OCI-LY7 (cell line): ENCODE data around the gene EIF3J. TPM values are rescaled to one million over a fixed set of nuclear protein-coding genes. Genes with fewer than 3 reads are reported as not detected.

Experiments
- BruUV-seq: library from RNA; stranded (reverse); fragments of 400-500 nt; replicated peaks from 2 replicates; lab custom pipeline; 2021; lab: Mats Ljungman, UMichigan
- CTCF ChIA-PET: fragments of 300-600 bp; sonication (Branson Sonifier 250); formaldehyde crosslinking; loops from one replicate; lab custom pipeline; 2022; ENCODE audit warnings: antibody characterized with exemption; ENCODE audit not compliant: unreplicated experiment; lab: Charles Lee
- POLR2A ChIA-PET: fragments of 300-600 bp; sonication (Branson Sonifier 250); formaldehyde crosslinking; loops from one replicate; lab custom pipeline; 2022; ENCODE audit warnings: antibody characterized with exemption; lab: Charles Lee
- DNase-seq: peaks from one replicate; pipeline ENCODE4 v3.0.0-alpha.2; 2015; ENCODE audit warnings: low spot score
- H2AFZ ChIP-seq: fragments of 200-600 bp; sonication (generic), shearing (Covaris generic); 2 replicates; pipeline ENCODE4 v1.6.1; 2014; ENCODE audit warnings: mild to moderate bottlenecking, antibody characterized with exemption, low read length, moderate library complexity
- H3K27ac ChIP-seq: fragments of 200-600 bp; sonication (generic); 2 replicates; pipeline ENCODE4 v1.5.1; 2014; ENCODE audit warnings: mixed run types, low read depth, mild to moderate bottlenecking, moderate library complexity, low read length, inconsistent platforms; ENCODE audit not compliant: poor library complexity, severe bottlenecking
- H3K36me3 ChIP-seq: fragments of 200-600 bp; sonication (generic); 2 replicates; pipeline ENCODE4 v1.6.1; 2014; ENCODE audit warnings: mild to moderate bottlenecking, antibody characterized with exemption, low read length, moderate library complexity, mixed read lengths; ENCODE audit not compliant: insufficient read depth
- H3K4me1 ChIP-seq: fragments of 200-600 bp; sonication (generic); 2 replicates; pipeline ENCODE4 v1.5.1; 2014; ENCODE audit warnings: mild to moderate bottlenecking, low read length; ENCODE audit not compliant: insufficient read depth, poor library complexity, severe bottlenecking
- H3K4me2 ChIP-seq: fragments of 200-600 bp; sonication (generic); 2 replicates; pipeline ENCODE4 v1.6.1; 2014; ENCODE audit warnings: mild to moderate bottlenecking, low read length
- H3K4me3 ChIP-seq: fragments of 200-600 bp; sonication (generic); 2 replicates; pipeline ENCODE4 v1.5.1; 2014; ENCODE audit warnings: mild to moderate bottlenecking, low read depth, low read length; ENCODE audit not compliant: poor library complexity, severe bottlenecking
- H3K79me2 ChIP-seq: fragments of 200-600 bp; sonication (generic); 2 replicates; pipeline ENCODE4 v1.6.1; 2016; ENCODE audit warnings: low read depth, mild to moderate bottlenecking, low read length, moderate library complexity, mixed read lengths; ENCODE audit not compliant: insufficient read depth
- H3K9me2 ChIP-seq: fragments of 200-600 bp; sonication (generic); 2 replicates; pipeline ENCODE4 v1.6.1; 2016; ENCODE audit warnings: mild to moderate bottlenecking, low read length, mixed read lengths; ENCODE audit not compliant: insufficient read depth
- H3K9me3 ChIP-seq: fragments of 200-600 bp; sonication (generic); 2 replicates; pipeline ENCODE4 v1.6.1; 2014; ENCODE audit warnings: mild to moderate bottlenecking, mixed run types, low read length, mixed read lengths
- H4K20me1 ChIP-seq: fragments of 200-600 bp; sonication (generic); 2 replicates; pipeline ENCODE4 v1.6.1; 2014; ENCODE audit warnings: mild to moderate bottlenecking, antibody characterized with exemption, low read length, moderate library complexity, mixed read lengths; ENCODE audit not compliant: insufficient read depth
- EZH2phosphoT487 ChIP-seq: fragments of 200-600 bp; sonication (generic); IDR thresholded peaks from 2 replicates; pipeline ENCODE4 v1.6.1; 2018; ENCODE audit warnings: low read depth, borderline replicate concordance, mild to moderate bottlenecking, mixed run types, antibody characterized with exemption, low read length, moderate library complexity, mixed read lengths
- intact Hi-C: fragments of 100-400 bp; cut with micrococcal nuclease; formaldehyde crosslinking; loops from one replicate; pipeline ENCODE4 v1.10.0; 2022; ENCODE audit not compliant: unreplicated experiment
- total RNA-seq, 2 experiments: library from RNA; depleted of rRNA in 1 of 2; stranded (reverse); fragments of >200 nt in 1 of 2; shearing (Covaris generic) in 1 of 2; gene quantifications; 2 replicates each; pipeline ENCODE4 v1.2.3, GENCODE V29; 2014 to 2022
- TF ChIP-seq, protein P1 (sequence below): fragments of 200-600 bp; sonication (generic); conservative IDR thresholded peaks from 2 replicates; pipeline ENCODE4 v1.5.1; 2014; ENCODE audit warnings: mild to moderate bottlenecking, antibody characterized with exemption, low read length, moderate library complexity, mixed read lengths

EIF3J gene
- total RNA-seq, 2 experiments from 2014 or later = 49.4 to 131 TPM

GRCh38 chr15:44492040-44492439, 44.9 kb upstream of the EIF3J start:
- ChIA-PET CTCF (no interaction called here), POLR2A (interaction anchor here (1.2 kb wide), 1 partner anchor 10 kb away, joined by 3 read pairs; no protein-coding TSS in a partner anchor)
- H3K79me2 ChIP-seq = no peaks in the 10 kb centered on the region
- no peak overlapping the region for H2AFZ ChIP-seq
- DNase-seq = no peak
- no peak overlapping the region for H3K4me3 ChIP-seq
- intact Hi-C loops = no loop called here
- H3K4me2 ChIP-seq = no peak overlapping the region
- H3K27ac ChIP-seq = no peak overlapping the region
- TF ChIP-seq, protein P1, sequence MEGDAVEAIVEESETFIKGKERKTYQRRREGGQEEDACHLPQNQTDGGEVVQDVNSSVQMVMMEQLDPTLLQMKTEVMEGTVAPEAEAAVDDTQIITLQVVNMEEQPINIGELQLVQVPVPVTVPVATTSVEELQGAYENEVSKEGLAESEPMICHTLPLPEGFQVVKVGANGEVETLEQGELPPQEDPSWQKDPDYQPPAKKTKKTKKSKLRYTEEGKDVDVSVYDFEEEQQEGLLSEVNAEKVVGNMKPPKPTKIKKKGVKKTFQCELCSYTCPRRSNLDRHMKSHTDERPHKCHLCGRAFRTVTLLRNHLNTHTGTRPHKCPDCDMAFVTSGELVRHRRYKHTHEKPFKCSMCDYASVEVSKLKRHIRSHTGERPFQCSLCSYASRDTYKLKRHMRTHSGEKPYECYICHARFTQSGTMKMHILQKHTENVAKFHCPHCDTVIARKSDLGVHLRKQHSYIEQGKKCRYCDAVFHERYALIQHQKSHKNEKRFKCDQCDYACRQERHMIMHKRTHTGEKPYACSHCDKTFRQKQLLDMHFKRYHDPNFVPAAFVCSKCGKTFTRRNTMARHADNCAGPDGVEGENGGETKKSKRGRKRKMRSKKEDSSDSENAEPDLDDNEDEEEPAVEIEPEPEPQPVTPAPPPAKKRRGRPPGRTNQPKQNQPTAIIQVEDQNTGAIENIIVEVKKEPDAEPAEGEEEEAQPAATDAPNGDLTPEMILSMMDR = no peak
- no peak for TF ChIP-seq EZH2phosphoT487
- BruUV-seq = no TSS peak
- H3K9me2 ChIP-seq = no peaks in the 10 kb centered on the region
- H4K20me1 ChIP-seq = peaks cover 8% of the 10 kb centered on the region; the same call in 1 of the 2 replicates
- no peaks in the 10 kb centered on the region for H3K4me1 ChIP-seq
- peaks cover 93% of the 10 kb centered on the region for H3K36me3 ChIP-seq
- no peaks in the 10 kb centered on the region for H3K9me3 ChIP-seq

DNA sequence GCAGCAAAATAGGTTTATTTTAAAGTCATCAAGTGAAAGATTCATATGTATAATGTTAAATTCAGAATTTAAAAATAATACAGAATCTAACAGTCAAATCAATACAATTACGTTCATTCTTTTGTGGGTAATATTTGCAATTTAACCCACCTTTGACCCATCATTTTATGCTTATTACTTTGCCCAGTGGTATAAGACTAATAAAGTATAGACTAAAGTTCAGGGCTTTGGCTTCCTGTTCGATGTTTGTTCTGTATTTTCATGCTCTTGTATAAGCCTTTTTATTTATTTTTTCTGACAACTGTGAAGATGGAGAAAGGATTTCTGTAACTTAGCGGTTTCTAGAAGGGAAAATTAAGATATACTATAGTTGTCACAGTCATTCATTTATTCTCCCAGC, 44.3 kb upstream of the EIF3J start:
- no peak for DNase-seq
- ChIA-PET CTCF (no interaction called here), POLR2A (interaction anchor here (0.6 to 1.2 kb wide), 3 partner anchors 11 to 110 kb away, joined by 3 read pairs; no protein-coding TSS in a partner anchor)
- no peak overlapping the region for H3K27ac ChIP-seq
- H3K4me1 ChIP-seq = no peaks in the 10 kb centered on the region
- H2AFZ ChIP-seq = no peak overlapping the region
- no peaks in the 10 kb centered on the region for H3K79me2 ChIP-seq
- peaks cover 92% of the 10 kb centered on the region for H3K36me3 ChIP-seq
- no peaks in the 10 kb centered on the region for H3K9me3 ChIP-seq
- TSS peak; percentile 27 for BruUV-seq
- H3K4me2 ChIP-seq = no peak overlapping the region
- H3K9me2 ChIP-seq = no peaks in the 10 kb centered on the region
- H3K4me3 ChIP-seq = no peak overlapping the region
- intact Hi-C loops = no loop called here
- no peak for TF ChIP-seq EZH2phosphoT487
- TF ChIP-seq, protein P1 = no peak
- H4K20me1 ChIP-seq = peaks cover 8% of the 10 kb centered on the region; the same call in 1 of the 2 replicates

DNA sequence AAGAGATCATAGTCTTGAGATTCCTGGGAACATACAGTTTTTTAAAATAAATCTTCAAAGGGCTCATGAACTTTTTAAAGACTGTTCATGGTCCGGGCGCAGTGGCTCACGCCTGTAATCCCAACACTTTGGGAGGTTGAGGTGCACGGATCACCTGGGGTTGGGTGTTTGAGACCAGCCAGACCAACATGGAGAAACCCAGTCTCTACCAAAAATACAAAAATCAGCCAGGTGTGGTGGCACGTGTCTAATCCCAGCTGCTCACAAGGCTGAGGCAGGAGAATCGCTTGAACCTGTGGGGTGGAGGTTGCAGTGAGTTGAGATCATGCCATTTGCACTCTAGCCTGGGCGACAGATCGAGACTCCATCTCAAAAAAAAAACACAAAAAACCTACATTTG, 41.4 kb upstream of the EIF3J start:
- no peak for DNase-seq
- ChIA-PET CTCF (no interaction called here), POLR2A (no interaction called here)
- TF ChIP-seq EZH2phosphoT487 = no peak
- TF ChIP-seq, protein P1 = no peak
- H3K4me2 ChIP-seq = no peak overlapping the region
- no peak overlapping the region for H3K4me3 ChIP-seq
- H4K20me1 ChIP-seq = peaks cover 8% of the 10 kb centered on the region; the same call in 1 of the 2 replicates
- no peak overlapping the region for H2AFZ ChIP-seq
- intact Hi-C loops = no loop called here
- H3K4me1 ChIP-seq = no peaks in the 10 kb centered on the region
- H3K79me2 ChIP-seq = no peaks in the 10 kb centered on the region
- no peaks in the 10 kb centered on the region for H3K9me2 ChIP-seq
- H3K36me3 ChIP-seq = peaks cover 93% of the 10 kb centered on the region
- no peaks in the 10 kb centered on the region for H3K9me3 ChIP-seq
- no peak overlapping the region for H3K27ac ChIP-seq
- BruUV-seq = no TSS peak
